ENCODE measurements around the gene SP1. TPM values are rescaled to one million over a fixed set of nuclear protein-coding genes. Genes with fewer than 3 reads are reported as not detected.

Gene SP1
- total and polyA plus RNA-seq, 9 of the 15 experiments (the other 6 are each of a cell fraction or from before 2014, with no cell fraction given) = 8.0 to 65.5 (median 41.6) TPM

GRCh38 chr12:53441040-53441833 is 61.3 kb downstream of the SP1 start, which contains the start of gene PRR13 (continued):
- TF ChIP-seq, protein P1, sequence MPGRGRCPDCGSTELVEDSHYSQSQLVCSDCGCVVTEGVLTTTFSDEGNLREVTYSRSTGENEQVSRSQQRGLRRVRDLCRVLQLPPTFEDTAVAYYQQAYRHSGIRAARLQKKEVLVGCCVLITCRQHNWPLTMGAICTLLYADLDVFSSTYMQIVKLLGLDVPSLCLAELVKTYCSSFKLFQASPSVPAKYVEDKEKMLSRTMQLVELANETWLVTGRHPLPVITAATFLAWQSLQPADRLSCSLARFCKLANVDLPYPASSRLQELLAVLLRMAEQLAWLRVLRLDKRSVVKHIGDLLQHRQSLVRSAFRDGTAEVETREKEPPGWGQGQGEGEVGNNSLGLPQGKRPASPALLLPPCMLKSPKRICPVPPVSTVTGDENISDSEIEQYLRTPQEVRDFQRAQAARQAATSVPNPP (IDR thresholded peaks at IDR 0.05; ENCODE audit: borderline replicate concordance, insufficient read depth, insufficient read length) = no peak
- TF ChIP-seq BRD9 (IDR thresholded peaks at IDR 0.05; ENCODE audit: low read depth, partially characterized antibody) = peak; percentile 95
- no peak for TF ChIP-seq STAG1 (CRISPR knock-in tag; IDR thresholded peaks at IDR 0.05; ENCODE audit: borderline replicate concordance)
- no peak for TF ChIP-seq DDX20 (tag; IDR thresholded peaks at IDR 0.05; ENCODE audit: low read depth)
- no peak for TF ChIP-seq MYNN (IDR thresholded peaks at IDR 0.05)
- TF ChIP-seq MYNN (CRISPR knock-in tag; IDR thresholded peaks at IDR 0.05) = no peak
- no peak for TF ChIP-seq TRIM28 (IDR thresholded peaks at IDR 0.05)
- 0 out of 2 replicates have a peak, but pooled peaks have one; percentile 2 for TF ChIP-seq JUND (IDR thresholded peaks at IDR 0.05; ENCODE audit: borderline replicate concordance, low read depth, low read length)
- TF ChIP-seq JUND (tag; IDR thresholded peaks at IDR 0.05; ENCODE audit: borderline replicate concordance, low read depth, low read length) = peak; percentile 64; the same call in 1 of the 3 replicates
- no peak for TF ChIP-seq ARHGAP35 (IDR thresholded peaks at IDR 0.05; ENCODE audit: partially characterized antibody)
- no peak for TF ChIP-seq ZNF143 (CRISPR knock-in tag; IDR thresholded peaks at IDR 0.05)
- no peak for TF ChIP-seq RB1 (IDR thresholded peaks at IDR 0.05; ENCODE audit: low read depth)
- TF ChIP-seq SMAD1 (IDR thresholded peaks at IDR 0.05; ENCODE audit: low read depth, low read length, partially characterized antibody) = no peak
- no peak for TF ChIP-seq ZNF407 (IDR thresholded peaks at IDR 0.05; ENCODE audit: low read depth)
- TF ChIP-seq CREBBP (IDR thresholded peaks at IDR 0.05; ENCODE audit: low read depth, low read length) = no peak
- peak in 1 of 2 experiments; percentile 51; a peak in 2 of 4 replicates for TF ChIP-seq NRF1 (conservative IDR thresholded peaks at IDR 0.05 in 1 of 2, IDR thresholded peaks at IDR 0.05 in 1 of 2)
- TF ChIP-seq ZNF140 (CRISPR knock-in tag; IDR thresholded peaks at IDR 0.05) = no peak
- TF ChIP-seq PYGO2 (tag; IDR thresholded peaks at IDR 0.05) = no peak
- no peak for TF ChIP-seq PRMT5 (CRISPR knock-in tag; IDR thresholded peaks at IDR 0.05)
- TF ChIP-seq FOXA3 (CRISPR knock-in tag; conservative IDR thresholded peaks at IDR 0.05 in 1 of 2, IDR thresholded peaks at IDR 0.05 in 1 of 2) = peak in 1 of 2 experiments; percentile 32; a peak in 1 of 4 replicates
